GM23338 (cell line): ENCODE measurements around the gene CEBPG.

Source experiments
- EZH2 ChIP-seq: fragments of 200-600 bp; sonication (generic); IDR thresholded peaks from one replicate; pipeline ENCODE4 v1.8.0; 2017; ENCODE audit warnings: antibody characterized with exemption, mild to moderate bottlenecking, low read depth; ENCODE audit not compliant: unreplicated experiment
- POLR2AphosphoS5 ChIP-seq: IDR thresholded peaks from 2 replicates; pipeline ENCODE4 v1.6.1; 2016; ENCODE audit warnings: antibody characterized with exemption, low read depth
- TF ChIP-seq, protein P1 (sequence below), 2 experiments: fragments of 200-600 bp in 1 of 2; sonication (generic) in 1 of 2; conservative IDR thresholded peaks; 2 replicates each; pipeline versions ENCODE4 v1.5.1 to v1.6.1; 2016 to 2017; ENCODE audit warnings: antibody characterized with exemption in 2 of 2, low read depth in 2 of 2, mild to moderate bottlenecking in 2 of 2, moderate library complexity in 1 of 2
- TF ChIP-seq, protein P2 (sequence below): IDR thresholded peaks from one replicate; pipeline ENCODE4 v1.6.1; 2018; ENCODE audit warnings: antibody characterized with exemption; ENCODE audit not compliant: unreplicated experiment
- TF ChIP-seq, protein P3 (sequence below): IDR thresholded peaks from 2 replicates; pipeline ENCODE4 v1.6.1; 2016; ENCODE audit warnings: antibody characterized with exemption

DNA sequence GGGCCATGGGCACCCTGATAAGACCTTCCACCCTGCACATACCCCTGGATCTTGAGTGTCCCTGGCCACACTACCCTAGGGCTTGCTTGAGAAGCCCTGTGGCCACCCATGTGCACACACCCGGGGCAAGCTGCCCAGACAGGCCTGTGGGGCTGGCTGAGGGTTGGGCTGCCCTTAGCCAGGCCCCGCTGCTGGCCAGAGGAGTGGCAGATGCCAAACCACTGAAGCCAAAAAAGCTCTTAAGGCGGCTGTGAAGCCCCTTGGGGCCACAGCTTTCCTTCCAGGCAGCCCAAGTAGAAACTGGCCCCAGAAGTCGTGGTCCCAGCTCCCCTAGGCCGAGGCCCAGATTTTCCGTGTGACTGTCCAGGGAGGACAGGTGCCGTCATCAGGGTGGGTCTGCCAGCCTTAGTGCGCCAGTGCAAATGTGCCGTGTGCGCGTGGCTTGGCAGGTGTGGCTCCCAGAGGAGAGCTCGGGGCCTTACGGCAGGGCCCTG is 14.8 kb downstream of the CEBPG start:
- TF ChIP-seq, protein P1, sequence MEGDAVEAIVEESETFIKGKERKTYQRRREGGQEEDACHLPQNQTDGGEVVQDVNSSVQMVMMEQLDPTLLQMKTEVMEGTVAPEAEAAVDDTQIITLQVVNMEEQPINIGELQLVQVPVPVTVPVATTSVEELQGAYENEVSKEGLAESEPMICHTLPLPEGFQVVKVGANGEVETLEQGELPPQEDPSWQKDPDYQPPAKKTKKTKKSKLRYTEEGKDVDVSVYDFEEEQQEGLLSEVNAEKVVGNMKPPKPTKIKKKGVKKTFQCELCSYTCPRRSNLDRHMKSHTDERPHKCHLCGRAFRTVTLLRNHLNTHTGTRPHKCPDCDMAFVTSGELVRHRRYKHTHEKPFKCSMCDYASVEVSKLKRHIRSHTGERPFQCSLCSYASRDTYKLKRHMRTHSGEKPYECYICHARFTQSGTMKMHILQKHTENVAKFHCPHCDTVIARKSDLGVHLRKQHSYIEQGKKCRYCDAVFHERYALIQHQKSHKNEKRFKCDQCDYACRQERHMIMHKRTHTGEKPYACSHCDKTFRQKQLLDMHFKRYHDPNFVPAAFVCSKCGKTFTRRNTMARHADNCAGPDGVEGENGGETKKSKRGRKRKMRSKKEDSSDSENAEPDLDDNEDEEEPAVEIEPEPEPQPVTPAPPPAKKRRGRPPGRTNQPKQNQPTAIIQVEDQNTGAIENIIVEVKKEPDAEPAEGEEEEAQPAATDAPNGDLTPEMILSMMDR (conservative IDR thresholded peaks at IDR 0.05; ENCODE audit: low read depth in 2 of 2) = no peak
- no peak for TF ChIP-seq EZH2
- TF ChIP-seq POLR2AphosphoS5 = no peak
- TF ChIP-seq, protein P2, sequence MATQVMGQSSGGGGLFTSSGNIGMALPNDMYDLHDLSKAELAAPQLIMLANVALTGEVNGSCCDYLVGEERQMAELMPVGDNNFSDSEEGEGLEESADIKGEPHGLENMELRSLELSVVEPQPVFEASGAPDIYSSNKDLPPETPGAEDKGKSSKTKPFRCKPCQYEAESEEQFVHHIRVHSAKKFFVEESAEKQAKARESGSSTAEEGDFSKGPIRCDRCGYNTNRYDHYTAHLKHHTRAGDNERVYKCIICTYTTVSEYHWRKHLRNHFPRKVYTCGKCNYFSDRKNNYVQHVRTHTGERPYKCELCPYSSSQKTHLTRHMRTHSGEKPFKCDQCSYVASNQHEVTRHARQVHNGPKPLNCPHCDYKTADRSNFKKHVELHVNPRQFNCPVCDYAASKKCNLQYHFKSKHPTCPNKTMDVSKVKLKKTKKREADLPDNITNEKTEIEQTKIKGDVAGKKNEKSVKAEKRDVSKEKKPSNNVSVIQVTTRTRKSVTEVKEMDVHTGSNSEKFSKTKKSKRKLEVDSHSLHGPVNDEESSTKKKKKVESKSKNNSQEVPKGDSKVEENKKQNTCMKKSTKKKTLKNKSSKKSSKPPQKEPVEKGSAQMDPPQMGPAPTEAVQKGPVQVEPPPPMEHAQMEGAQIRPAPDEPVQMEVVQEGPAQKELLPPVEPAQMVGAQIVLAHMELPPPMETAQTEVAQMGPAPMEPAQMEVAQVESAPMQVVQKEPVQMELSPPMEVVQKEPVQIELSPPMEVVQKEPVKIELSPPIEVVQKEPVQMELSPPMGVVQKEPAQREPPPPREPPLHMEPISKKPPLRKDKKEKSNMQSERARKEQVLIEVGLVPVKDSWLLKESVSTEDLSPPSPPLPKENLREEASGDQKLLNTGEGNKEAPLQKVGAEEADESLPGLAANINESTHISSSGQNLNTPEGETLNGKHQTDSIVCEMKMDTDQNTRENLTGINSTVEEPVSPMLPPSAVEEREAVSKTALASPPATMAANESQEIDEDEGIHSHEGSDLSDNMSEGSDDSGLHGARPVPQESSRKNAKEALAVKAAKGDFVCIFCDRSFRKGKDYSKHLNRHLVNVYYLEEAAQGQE = no peak
- TF ChIP-seq, protein P3, sequence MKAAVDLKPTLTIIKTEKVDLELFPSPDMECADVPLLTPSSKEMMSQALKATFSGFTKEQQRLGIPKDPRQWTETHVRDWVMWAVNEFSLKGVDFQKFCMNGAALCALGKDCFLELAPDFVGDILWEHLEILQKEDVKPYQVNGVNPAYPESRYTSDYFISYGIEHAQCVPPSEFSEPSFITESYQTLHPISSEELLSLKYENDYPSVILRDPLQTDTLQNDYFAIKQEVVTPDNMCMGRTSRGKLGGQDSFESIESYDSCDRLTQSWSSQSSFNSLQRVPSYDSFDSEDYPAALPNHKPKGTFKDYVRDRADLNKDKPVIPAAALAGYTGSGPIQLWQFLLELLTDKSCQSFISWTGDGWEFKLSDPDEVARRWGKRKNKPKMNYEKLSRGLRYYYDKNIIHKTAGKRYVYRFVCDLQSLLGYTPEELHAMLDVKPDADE = no peak
